Measurements from ENCODE around the gene SOX5. TPM values are rescaled to one million over a fixed set of nuclear protein-coding genes. Genes with fewer than 3 reads are reported as not detected.

The SOX5 gene
- total and polyA plus RNA-seq, 9 of the 15 experiments (the other 6 are each of a cell fraction or from before 2014, with no cell fraction given), result 8.3 to 16.5 (median 11.9) TPM

DNA sequence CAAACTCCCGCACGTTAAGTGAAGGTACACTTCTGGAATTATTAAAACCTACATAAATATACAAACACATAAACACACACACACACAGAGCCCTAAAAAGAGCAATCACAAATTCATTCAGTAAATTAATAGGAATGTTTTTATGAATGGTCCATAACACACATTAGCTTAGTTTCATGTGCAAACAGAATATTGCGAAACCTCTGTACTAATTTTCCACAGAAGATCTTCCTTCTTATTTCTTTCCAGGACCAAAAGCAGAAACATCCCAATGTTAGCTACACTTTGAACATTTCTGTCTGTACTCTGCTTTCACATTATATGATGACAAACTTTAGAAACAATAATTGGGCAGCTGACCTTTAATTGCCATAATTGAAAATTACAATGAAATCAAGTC, 101.6 kb downstream of the SOX5 start:
- no peaks in the 10 kb centered on the region for H3K9me3 ChIP-seq (replicated peaks; ENCODE audit: control insufficient read depth, insufficient read depth, low read depth, low read length)
- ChIA-PET POLR2A (interaction anchor here (0.7 kb wide), 1 partner anchor 14 kb away, joined by 3 read pairs; no protein-coding TSS in a partner anchor), CTCF (ENCODE audit: low intra/inter-chr PET ratio) (no interaction called here)
- no peak overlapping the region for H3K4me2 ChIP-seq (ENCODE audit: insufficient read depth, low read length)
- in situ Hi-C loops (cut with MboI), result no loop called here
- no peak overlapping the region for H3K27ac ChIP-seq (ENCODE audit: extremely low read depth, low read depth, low read length)
- intact Hi-C loops (cut with micrococcal nuclease), result no loop called here
- H3K9ac ChIP-seq (ENCODE audit: insufficient read depth in 1 of 2, low read depth in 2 of 2, low read length in 2 of 2), result no peak overlapping the region
- FAIRE-seq (no peak), DNase-seq (ENCODE audit: extremely low read depth in 1 of 4, low spot score in 3 of 4) (no peak), ATAC-seq (no peak)
- H3K27me3 ChIP-seq (ENCODE audit: control insufficient read depth in 2 of 2, insufficient read depth in 2 of 2, low read length in 2 of 2), result no peaks in the 10 kb centered on the region
- H2AFZ ChIP-seq (ENCODE audit: low read depth, low read length), result peak overlapping the region; percentile 1; the same call in 1 of the 2 replicates
- H3K9me1 ChIP-seq (ENCODE audit: control insufficient read depth, insufficient read depth, low read length), result no peaks in the 10 kb centered on the region
- no peaks in the 10 kb centered on the region for H4K20me1 ChIP-seq (replicated peaks; ENCODE audit: control insufficient read depth, insufficient read depth, low read length)
- no peaks in the 10 kb centered on the region for H3K79me2 ChIP-seq (ENCODE audit: control insufficient read depth, insufficient read depth, low read length)
- no TSS peak for BruUV-seq (replicated peaks)
- WGBS (ENCODE audit: insufficient coverage, low coverage, missing lambda C conversion rate), result 96% methylated on average over 3 of the region's 3 CpGs
- H3K4me1 ChIP-seq (replicated peaks in 1 of 2; ENCODE audit: control insufficient read depth in 2 of 2, insufficient read depth in 2 of 2, low read length in 2 of 2), result no peaks in the 10 kb centered on the region; a peak in 1 of 5 replicates
- no peaks in the 10 kb centered on the region for H3K36me3 ChIP-seq (ENCODE audit: control insufficient read depth, insufficient read depth, low read length)
- no peak overlapping the region for H3K4me3 ChIP-seq
- TF ChIP-seq, protein P1, sequence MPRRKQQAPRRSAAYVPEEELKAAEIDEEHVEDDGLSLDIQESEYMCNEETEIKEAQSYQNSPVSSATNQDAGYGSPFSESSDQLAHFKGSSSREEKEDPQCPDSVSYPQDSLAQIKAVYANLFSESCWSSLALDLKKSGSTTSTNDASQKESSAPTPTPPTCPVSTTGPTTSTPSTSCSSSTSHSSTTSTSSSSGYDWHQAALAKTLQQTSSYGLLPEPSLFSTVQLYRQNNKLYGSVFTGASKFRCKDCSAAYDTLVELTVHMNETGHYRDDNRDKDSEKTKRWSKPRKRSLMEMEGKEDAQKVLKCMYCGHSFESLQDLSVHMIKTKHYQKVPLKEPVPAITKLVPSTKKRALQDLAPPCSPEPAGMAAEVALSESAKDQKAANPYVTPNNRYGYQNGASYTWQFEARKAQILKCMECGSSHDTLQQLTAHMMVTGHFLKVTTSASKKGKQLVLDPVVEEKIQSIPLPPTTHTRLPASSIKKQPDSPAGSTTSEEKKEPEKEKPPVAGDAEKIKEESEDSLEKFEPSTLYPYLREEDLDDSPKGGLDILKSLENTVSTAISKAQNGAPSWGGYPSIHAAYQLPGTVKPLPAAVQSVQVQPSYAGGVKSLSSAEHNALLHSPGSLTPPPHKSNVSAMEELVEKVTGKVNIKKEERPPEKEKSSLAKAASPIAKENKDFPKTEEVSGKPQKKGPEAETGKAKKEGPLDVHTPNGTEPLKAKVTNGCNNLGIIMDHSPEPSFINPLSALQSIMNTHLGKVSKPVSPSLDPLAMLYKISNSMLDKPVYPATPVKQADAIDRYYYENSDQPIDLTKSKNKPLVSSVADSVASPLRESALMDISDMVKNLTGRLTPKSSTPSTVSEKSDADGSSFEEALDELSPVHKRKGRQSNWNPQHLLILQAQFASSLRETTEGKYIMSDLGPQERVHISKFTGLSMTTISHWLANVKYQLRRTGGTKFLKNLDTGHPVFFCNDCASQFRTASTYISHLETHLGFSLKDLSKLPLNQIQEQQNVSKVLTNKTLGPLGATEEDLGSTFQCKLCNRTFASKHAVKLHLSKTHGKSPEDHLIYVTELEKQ (CRISPR knock-in tag; IDR thresholded peaks at IDR 0.05), result no peak
- TF ChIP-seq UBTF (IDR thresholded peaks at IDR 0.05; ENCODE audit: borderline replicate concordance in 1 of 2, low read depth in 2 of 2, low read length in 2 of 2) (no peak), CTCFL (IDR thresholded peaks at IDR 0.05; ENCODE audit: borderline replicate concordance, insufficient read depth, low read depth, low read length, poor library complexity, severe bottlenecking) (no peak), ETV6 (IDR thresholded peaks at IDR 0.05; ENCODE audit: borderline replicate concordance in 1 of 2, low read depth in 2 of 2, low read length in 1 of 2) (no peak), ETV6 (CRISPR knock-in tag; IDR thresholded peaks at IDR 0.05; ENCODE audit: borderline replicate concordance) (no peak), CEBPB (tag; IDR thresholded peaks at IDR 0.05) (peak; percentile 95), ZNF232 (CRISPR knock-in tag; IDR thresholded peaks at IDR 0.05) (no peak), DNMT1 (IDR thresholded peaks at IDR 0.05) (no peak), GATAD2A (IDR thresholded peaks at IDR 0.05) (no peak), KLF10 (CRISPR knock-in tag; IDR thresholded peaks at IDR 0.05) (no peak), MCM7 (IDR thresholded peaks at IDR 0.05) (no peak), JUNB (CRISPR knock-in tag; conservative IDR thresholded peaks at IDR 0.05) (no peak), POLR2B (IDR thresholded peaks at IDR 0.05; ENCODE audit: low read depth, partially characterized antibody) (no peak)
- TF ChIP-seq, protein P2, sequence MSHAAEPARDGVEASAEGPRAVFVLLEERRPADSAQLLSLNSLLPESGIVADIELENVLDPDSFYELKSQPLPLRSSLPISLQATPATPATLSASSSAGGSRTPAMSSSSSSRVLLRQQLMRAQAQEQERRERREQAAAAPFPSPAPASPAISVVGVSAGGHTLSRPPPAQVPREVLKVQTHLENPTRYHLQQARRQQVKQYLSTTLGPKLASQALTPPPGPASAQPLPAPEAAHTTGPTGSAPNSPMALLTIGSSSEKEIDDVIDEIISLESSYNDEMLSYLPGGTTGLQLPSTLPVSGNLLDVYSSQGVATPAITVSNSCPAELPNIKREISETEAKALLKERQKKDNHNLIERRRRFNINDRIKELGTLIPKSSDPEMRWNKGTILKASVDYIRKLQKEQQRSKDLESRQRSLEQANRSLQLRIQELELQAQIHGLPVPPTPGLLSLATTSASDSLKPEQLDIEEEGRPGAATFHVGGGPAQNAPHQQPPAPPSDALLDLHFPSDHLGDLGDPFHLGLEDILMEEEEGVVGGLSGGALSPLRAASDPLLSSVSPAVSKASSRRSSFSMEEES (CRISPR knock-in tag; IDR thresholded peaks at IDR 0.05), result no peak
